VCaP (cell line): Measurements from ENCODE around the gene SMAD1.

ENCODE experiments used
- H3K27ac ChIP-seq: fragments of 450-650 bp; 2 replicates; pipeline ENCODE4 v1.5.1; 2017
- CTCF ChIP-seq: fragments of 450-650 bp; conservative IDR thresholded peaks from 2 replicates; pipeline ENCODE4 v1.5.1; 2017; ENCODE audit warnings: mild to moderate bottlenecking, moderate library complexity

SMAD1 gene

GRCh38 chr4:145488310-145488709 lies 6.7 kb downstream of the SMAD1 start:
- H3K27ac ChIP-seq = no peak overlapping the region
- no peak for TF ChIP-seq CTCF

GRCh38 chr4:145489556-145489955 lies 7.9 kb downstream of the SMAD1 start:
- no peak for TF ChIP-seq CTCF
- no peak overlapping the region for H3K27ac ChIP-seq

- H3K27ac ChIP-seq = no peak overlapping the region
- TF ChIP-seq CTCF = no peak
These were observed 8.7 kb downstream of the SMAD1 start for GRCh38 chr4:145490361-145490760.

GRCh38 chr4:145490796-145491195 lies 9.1 kb downstream of the SMAD1 start:
- no peak overlapping the region for H3K27ac ChIP-seq
- TF ChIP-seq CTCF = no peak

- no peak for TF ChIP-seq CTCF
- no peak overlapping the region for H3K27ac ChIP-seq
These were observed 10.7 kb downstream of the SMAD1 start for GRCh38 chr4:145492376-145492775.

- H3K27ac ChIP-seq = no peak overlapping the region
- TF ChIP-seq CTCF = no peak
These were observed 11.5 kb downstream of the SMAD1 start for GRCh38 chr4:145493166-145493565.

GRCh38 chr4:145494666-145495270 lies 13.1 kb downstream of the SMAD1 start:
- TF ChIP-seq CTCF = no peak

More at GRCh38 chr4:145494666-145495270, 13.1 kb downstream of the SMAD1 start:
- H3K27ac ChIP-seq = no peak overlapping the region
